ENCODE data around the gene ELN.

- TF ChIP-seq CBX5 (IDR thresholded peaks at IDR 0.05; ENCODE audit: low read depth, low read length) (no peak), BACH1 (IDR thresholded peaks at IDR 0.05; ENCODE audit: low read length) (no peak), ATF3 (IDR thresholded peaks at IDR 0.05; ENCODE audit: insufficient read depth, low read depth, low read length) (no peak), GTF2F1 (IDR thresholded peaks at IDR 0.05; ENCODE audit: borderline replicate concordance, low read depth, low read length) (no peak), TBP (IDR thresholded peaks at IDR 0.05; ENCODE audit: low read depth, low read length) (no peak), TCF12 (IDR thresholded peaks at IDR 0.05; ENCODE audit: low read depth, low read length) (no peak), YY1 (IDR thresholded peaks at IDR 0.05; ENCODE audit: low read depth, low read length) (no peak), JUN (IDR thresholded peaks at IDR 0.05; ENCODE audit: low read depth, low read length) (no peak), TAF1 (IDR thresholded peaks at IDR 0.05; ENCODE audit: low read depth, low read length) (no peak), JUND (IDR thresholded peaks at IDR 0.05; ENCODE audit: low read length) (no peak)
Observed at GRCh38 chr7:74019149-74019548, 8.8 kb upstream of the ELN start.
